Caco-2 (cell line): ENCODE data around the gene GCNT2. TPM values are rescaled to one million over a fixed set of nuclear protein-coding genes. Genes with fewer than 3 reads are reported as not detected.

Experiments used
- BruUV-seq: library from RNA; stranded (reverse); fragments of 400-500 nt; replicated peaks from 2 replicates; lab custom pipeline; 2021; lab: Mats Ljungman, UMichigan
- CTCF ChIA-PET: fragments of 300-600 bp; sonication (Branson Sonifier 250); formaldehyde crosslinking; loops from one replicate; lab custom pipeline; 2022; ENCODE audit warnings: antibody characterized with exemption; lab: Charles Lee
- POLR2A ChIA-PET: fragments of 300-600 bp; sonication (Branson Sonifier 250); formaldehyde crosslinking; loops from one replicate; lab custom pipeline; 2022; ENCODE audit warnings: antibody characterized with exemption; lab: Charles Lee
- DNase-seq, 2 experiments: peaks; one replicate each; pipeline versions ENCODE4 v3.0.0 to v3.0.0-alpha.2; 2020 to 2022
- H3K27me3 ChIP-seq: replicated peaks from 2 replicates; pipeline ENCODE4 v1.6.0; 2011; ENCODE audit warnings: low read length; ENCODE audit not compliant: control insufficient read depth, insufficient read depth
- H3K36me3 ChIP-seq: 2 replicates; pipeline ENCODE4 v1.5.1; 2011; ENCODE audit warnings: low read length; ENCODE audit not compliant: control insufficient read depth, insufficient read depth
- H3K4me1 ChIP-seq: fragments of 250-450 bp; sonication (Bioruptor Pico); 2 replicates; pipeline ENCODE4 v1.5.1; 2020; ENCODE audit warnings: mild to moderate bottlenecking
- H3K4me3 ChIP-seq: 2 replicates; pipeline ENCODE4 v1.5.1; 2011; ENCODE audit warnings: low read depth, mild to moderate bottlenecking, control low read depth, low read length
- H3K9me3 ChIP-seq: fragments of 250-450 bp; sonication (Bioruptor Pico); 2 replicates; pipeline ENCODE4 v1.5.1; 2020; ENCODE audit warnings: mild to moderate bottlenecking, moderate library complexity
- H3K27ac Mint-ChIP-seq: one replicate; pipeline ENCODE4 v1.8.0; 2022; ENCODE audit warnings: mixed read lengths; ENCODE audit not compliant: unreplicated experiment
- H3K27me3 Mint-ChIP-seq: one replicate; pipeline ENCODE4 v1.8.0; 2022; ENCODE audit warnings: mixed read lengths; ENCODE audit not compliant: insufficient read depth, unreplicated experiment
- H3K36me3 Mint-ChIP-seq: one replicate; pipeline ENCODE4 v1.8.0; 2022; ENCODE audit warnings: mild to moderate bottlenecking, mixed read lengths; ENCODE audit not compliant: insufficient read depth, unreplicated experiment
- H3K4me1 Mint-ChIP-seq: one replicate; pipeline ENCODE4 v1.8.0; 2022; ENCODE audit warnings: low read depth, mixed read lengths; ENCODE audit not compliant: unreplicated experiment
- H3K4me3 Mint-ChIP-seq: one replicate; pipeline ENCODE4 v1.8.0; 2022; ENCODE audit warnings: mild to moderate bottlenecking, moderate library complexity, mixed read lengths; ENCODE audit not compliant: unreplicated experiment
- H3K9me3 Mint-ChIP-seq: one replicate; pipeline ENCODE4 v1.8.0; 2022; ENCODE audit warnings: mixed read lengths; ENCODE audit not compliant: unreplicated experiment
- CTCF ChIP-seq, 2 experiments: fragments of 200-600 bp in 1 of 2; IDR thresholded peaks; 1 replicate in 1 of 2; 2 replicates in 1 of 2; pipeline versions ENCODE4 v1.5.1 to v1.8.0; 2011 to 2022; ENCODE audit warnings: antibody characterized with exemption in 1 of 2, control low read depth in 1 of 2, inconsistent platforms in 1 of 2, low read depth in 1 of 2, low read length in 1 of 2, mild to moderate bottlenecking in 1 of 2, moderate library complexity in 1 of 2; ENCODE audit not compliant: insufficient read depth in 1 of 2, severe bottlenecking in 1 of 2, unreplicated experiment in 1 of 2
- intact Hi-C: fragments of 100-400 bp; cut with micrococcal nuclease; formaldehyde crosslinking; loops from one replicate; pipeline ENCODE4 v1.10.0; 2022; ENCODE audit not compliant: unreplicated experiment
- total RNA-seq: library from RNA; stranded (reverse); gene quantifications from 2 replicates; pipeline ENCODE4 v1.2.3, GENCODE V29; 2022

The GCNT2 gene
- total RNA-seq, 1 experiment from 2014 or later: 70.7 TPM

GRCh38 chr6:10531503-10531902 lies 10.4 kb downstream of the GCNT2 start:
- no peaks in the 10 kb centered on the region for H3K27me3 ChIP-seq
- intact Hi-C loops: no loop called here
- no peak overlapping the region for H3K4me3 Mint-ChIP-seq
- DNase-seq: no peak
- H3K27me3 Mint-ChIP-seq: no peaks in the 10 kb centered on the region
- ChIA-PET CTCF (no interaction called here), POLR2A (no interaction called here)
- no peak for TF ChIP-seq CTCF (IDR thresholded peaks at IDR 0.05; ENCODE audit: insufficient read depth in 1 of 2, low read depth in 1 of 2, low read length in 1 of 2, severe bottlenecking in 1 of 2, unreplicated experiment in 1 of 2)
- peaks cover 14% of the 10 kb centered on the region for H3K4me1 ChIP-seq
- peaks cover 1% of the 10 kb centered on the region; the same call in 1 of the 2 replicates for H3K36me3 ChIP-seq
- H3K9me3 Mint-ChIP-seq: no peaks in the 10 kb centered on the region
- H3K36me3 Mint-ChIP-seq: peaks cover 87% of the 10 kb centered on the region
- BruUV-seq: no TSS peak
- H3K9me3 ChIP-seq: no peaks in the 10 kb centered on the region
- H3K4me1 Mint-ChIP-seq: peaks cover 15% of the 10 kb centered on the region
- no peak overlapping the region for H3K4me3 ChIP-seq
- peak overlapping the region; percentile 56 for H3K27ac Mint-ChIP-seq

DNA sequence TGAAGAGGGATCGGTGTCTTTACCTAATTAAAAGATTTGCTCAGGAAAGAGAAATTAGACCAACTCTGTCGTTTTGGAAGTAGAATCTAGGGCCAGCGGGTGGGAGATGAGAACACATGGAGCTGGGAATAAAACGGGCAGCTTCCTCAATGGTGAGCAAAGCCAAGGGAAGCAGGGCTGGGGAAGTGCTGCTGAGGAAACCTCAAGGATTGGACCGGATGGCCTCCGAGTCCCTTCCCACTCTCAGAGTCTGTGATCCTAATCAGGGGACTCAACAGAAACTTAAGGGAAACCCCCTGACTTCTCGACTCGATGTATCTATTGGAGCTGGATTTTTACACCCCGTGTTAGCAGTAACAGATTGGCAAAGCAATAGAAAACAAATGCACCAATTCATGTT lies 10.8 kb downstream of the GCNT2 start:
- peak overlapping the region; percentile 56 for H3K27ac Mint-ChIP-seq

DNA sequence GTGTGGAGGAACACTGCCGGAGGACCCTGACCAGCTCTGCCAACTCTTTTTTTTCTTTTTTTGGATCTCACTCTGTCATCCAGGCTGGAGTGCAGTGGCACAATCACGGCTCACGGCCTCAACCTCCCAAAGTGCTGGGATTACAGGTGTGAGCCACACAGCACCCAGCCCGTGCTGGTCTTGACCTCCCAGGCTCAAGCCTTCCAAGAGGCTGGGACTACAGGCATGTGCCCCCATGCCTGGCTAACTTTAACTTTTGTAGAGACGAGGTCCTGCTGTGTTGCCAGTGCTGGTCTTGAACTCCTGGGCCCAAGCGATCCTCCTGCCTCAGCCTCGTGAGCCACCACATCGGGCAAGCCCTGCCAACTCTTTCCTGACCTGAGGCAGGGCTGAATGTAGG lies 11.2 kb downstream of the GCNT2 start:
- Histone ChIP-seq H3K27me3 (no peaks in the 10 kb centered on the region), H3K4me3 (no peak overlapping the region), H3K4me1 (peaks cover 14% of the 10 kb centered on the region), H3K36me3 (peaks cover 1% of the 10 kb centered on the region; the same call in 1 of the 2 replicates), H3K9me3 (no peaks in the 10 kb centered on the region)
- DNase-seq: no peak
- no peak overlapping the region for H3K4me3 Mint-ChIP-seq
- CTCF ChIA-PET: no interaction called here
- BruUV-seq: no TSS peak
- no peak for TF ChIP-seq CTCF (IDR thresholded peaks at IDR 0.05; ENCODE audit: insufficient read depth in 1 of 2, low read depth in 1 of 2, low read length in 1 of 2, severe bottlenecking in 1 of 2, unreplicated experiment in 1 of 2)
- H3K36me3 Mint-ChIP-seq: peaks cover 96% of the 10 kb centered on the region
- no peaks in the 10 kb centered on the region for H3K9me3 Mint-ChIP-seq
- intact Hi-C loops: no loop called here
- H3K27ac Mint-ChIP-seq: peak overlapping the region; percentile 56
- peaks cover 12% of the 10 kb centered on the region for H3K4me1 Mint-ChIP-seq
- POLR2A ChIA-PET: no interaction called here
- H3K27me3 Mint-ChIP-seq: no peaks in the 10 kb centered on the region

More for the DNA sequence above, 10.8 kb downstream of the GCNT2 start:
- no peaks in the 10 kb centered on the region for H3K27me3 ChIP-seq
- no peak overlapping the region for H3K4me3 Mint-ChIP-seq
- no peaks in the 10 kb centered on the region for H3K9me3 Mint-ChIP-seq
- H3K4me1 Mint-ChIP-seq: peaks cover 15% of the 10 kb centered on the region
- H3K36me3 ChIP-seq: peaks cover 1% of the 10 kb centered on the region; the same call in 1 of the 2 replicates
- DNase-seq: no peak
- no peaks in the 10 kb centered on the region for H3K27me3 Mint-ChIP-seq
- no peaks in the 10 kb centered on the region for H3K9me3 ChIP-seq
- peaks cover 91% of the 10 kb centered on the region for H3K36me3 Mint-ChIP-seq
- TF ChIP-seq CTCF (IDR thresholded peaks at IDR 0.05; ENCODE audit: insufficient read depth in 1 of 2, low read depth in 1 of 2, low read length in 1 of 2, severe bottlenecking in 1 of 2, unreplicated experiment in 1 of 2): no peak
- CTCF ChIA-PET: no interaction called here
- POLR2A ChIA-PET: no interaction called here
- H3K4me1 ChIP-seq: peaks cover 14% of the 10 kb centered on the region
- BruUV-seq: no TSS peak
- intact Hi-C loops: no loop called here
- no peak overlapping the region for H3K4me3 ChIP-seq
